HG03558 (cell line): ENCODE data around the gene DRAM1.
"Not testable (repeated sequence)": the region's sequence is repeated elsewhere in the genome, so short reads cannot be mapped to it uniquely, and the experiment has no call there.

ENCODE experiments used
- ATAC-seq: cut with Tn5 transposase; IDR thresholded peaks from one replicate; pipeline ENCODE4 v1.9.1; 2021; ENCODE audit warnings: moderate number of reproducible peaks; ENCODE audit not compliant: unreplicated experiment; ENCODE audit errors: extremely low read depth

Gene DRAM1, protein sequence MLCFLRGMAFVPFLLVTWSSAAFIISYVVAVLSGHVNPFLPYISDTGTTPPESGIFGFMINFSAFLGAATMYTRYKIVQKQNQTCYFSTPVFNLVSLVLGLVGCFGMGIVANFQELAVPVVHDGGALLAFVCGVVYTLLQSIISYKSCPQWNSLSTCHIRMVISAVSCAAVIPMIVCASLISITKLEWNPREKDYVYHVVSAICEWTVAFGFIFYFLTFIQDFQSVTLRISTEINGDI

GRCh38 chr12:101876861-101877805 is at the start of gene DRAM1:
Gene DRAM1 (plus strand): TSS chr12:101877580. CDS start chr12:101877790, 210 bp downstream.
- peak; percentile 53 for ATAC-seq

GRCh38 chr12:101828463-101829196 is 48.8 kb upstream of the DRAM1 start:
- no peak for ATAC-seq

DNA sequence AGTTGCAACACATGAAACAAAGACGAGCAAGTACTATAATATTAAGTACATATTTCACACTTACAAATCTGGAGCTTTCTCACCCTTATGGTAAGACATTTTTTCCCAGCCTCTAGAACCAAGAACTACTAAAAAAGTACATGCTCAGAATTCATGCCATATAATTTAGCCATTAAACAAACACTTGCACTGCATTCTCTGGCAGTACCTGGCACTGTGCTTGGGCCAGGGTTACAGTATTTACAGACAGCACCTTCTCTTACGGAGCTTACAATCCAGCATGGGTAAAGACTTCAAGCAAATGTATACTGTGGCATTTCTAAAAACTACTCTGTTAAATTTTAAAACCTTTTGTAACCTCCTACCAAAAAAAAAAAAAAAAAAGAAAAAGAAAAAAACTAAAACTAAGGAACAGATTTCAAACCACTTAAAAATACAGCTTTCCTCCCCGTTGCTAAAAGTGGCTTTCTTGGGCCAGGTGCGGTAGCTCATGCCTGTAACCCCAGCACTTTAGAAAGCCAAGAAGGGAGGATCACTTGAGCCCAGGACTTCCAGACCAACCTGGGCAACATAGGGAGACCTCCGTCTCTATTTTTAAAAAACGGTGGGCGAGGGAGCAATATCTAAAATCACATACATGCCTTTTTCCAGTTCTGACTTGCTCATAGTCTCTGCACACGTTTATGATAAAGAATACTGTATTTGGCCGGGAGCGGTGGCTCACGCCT is 47.6 kb upstream of the DRAM1 start:
- ATAC-seq, result no peak

DNA sequence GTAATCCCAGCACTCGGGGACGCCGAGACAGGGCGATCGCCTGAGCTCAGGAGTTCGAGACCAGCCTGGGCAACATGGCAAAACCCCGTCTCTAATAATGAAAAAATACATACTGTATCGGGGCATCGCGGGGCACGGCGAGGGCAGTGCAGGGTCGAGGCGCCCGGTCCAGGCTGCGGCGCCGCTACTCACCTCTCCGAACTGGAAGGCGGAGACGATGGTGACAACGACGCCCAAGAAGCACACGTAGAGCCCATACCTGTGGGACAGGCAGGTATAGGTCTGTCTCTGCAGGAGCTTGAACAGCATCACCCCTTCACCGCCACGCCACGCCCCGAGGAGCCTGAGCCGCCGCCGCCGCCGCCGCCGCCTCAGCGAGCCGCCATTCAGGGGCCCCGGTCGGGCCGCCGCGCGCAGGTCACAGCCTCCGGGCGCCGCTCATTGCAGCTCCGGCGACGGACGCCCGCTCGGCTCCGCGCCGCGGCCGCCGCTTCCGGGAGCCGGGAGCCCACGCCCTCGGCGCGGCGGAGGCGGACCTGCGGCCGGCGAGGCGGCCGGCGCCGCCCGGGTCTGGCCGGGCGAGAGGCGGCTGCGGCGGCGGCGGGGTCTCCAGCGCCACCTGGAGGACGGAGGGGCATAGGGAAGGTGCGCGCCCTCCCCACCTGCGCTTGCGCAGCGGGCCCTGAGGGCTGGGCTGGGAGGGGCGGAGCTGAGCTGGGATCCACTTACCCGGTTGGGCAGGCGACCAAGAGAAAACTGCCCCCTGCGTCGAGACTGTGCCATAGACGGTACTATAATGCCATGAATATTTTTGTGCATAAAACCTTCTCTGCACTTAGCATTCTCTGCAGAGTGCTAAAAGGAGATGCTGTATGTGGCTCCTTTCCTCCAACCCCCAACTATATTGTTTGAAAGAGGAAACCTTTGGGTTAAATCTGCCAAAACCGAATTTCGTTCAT is 46.7 kb upstream of the DRAM1 start, which contains the start of gene GNPTAB:
GNPTAB (minus strand) TSS at position 593 of the 959 bp plus-strand sequence; CDS start at position 309, 284 bp downstream.
- ATAC-seq, result peak; percentile 79

DNA sequence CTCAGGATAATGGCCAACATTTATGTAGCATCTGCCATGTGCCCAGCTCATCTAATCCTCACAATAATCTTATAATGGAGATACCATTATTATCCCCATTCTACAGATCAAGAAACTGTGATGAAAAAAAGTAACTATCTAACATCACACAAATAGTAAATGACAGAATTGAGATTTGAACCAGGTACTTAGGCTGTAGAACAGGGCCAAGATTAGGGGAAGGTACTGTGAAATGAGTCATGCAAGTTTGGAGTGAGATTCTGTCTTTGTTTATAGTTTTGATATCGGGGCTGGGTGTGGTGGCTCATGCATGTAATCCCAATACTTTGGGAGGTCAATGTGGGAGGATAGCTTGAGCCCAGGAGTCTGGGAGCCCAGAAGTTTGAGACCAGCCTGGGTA is 45.4 kb upstream of the DRAM1 start:
- no peak for ATAC-seq

DNA sequence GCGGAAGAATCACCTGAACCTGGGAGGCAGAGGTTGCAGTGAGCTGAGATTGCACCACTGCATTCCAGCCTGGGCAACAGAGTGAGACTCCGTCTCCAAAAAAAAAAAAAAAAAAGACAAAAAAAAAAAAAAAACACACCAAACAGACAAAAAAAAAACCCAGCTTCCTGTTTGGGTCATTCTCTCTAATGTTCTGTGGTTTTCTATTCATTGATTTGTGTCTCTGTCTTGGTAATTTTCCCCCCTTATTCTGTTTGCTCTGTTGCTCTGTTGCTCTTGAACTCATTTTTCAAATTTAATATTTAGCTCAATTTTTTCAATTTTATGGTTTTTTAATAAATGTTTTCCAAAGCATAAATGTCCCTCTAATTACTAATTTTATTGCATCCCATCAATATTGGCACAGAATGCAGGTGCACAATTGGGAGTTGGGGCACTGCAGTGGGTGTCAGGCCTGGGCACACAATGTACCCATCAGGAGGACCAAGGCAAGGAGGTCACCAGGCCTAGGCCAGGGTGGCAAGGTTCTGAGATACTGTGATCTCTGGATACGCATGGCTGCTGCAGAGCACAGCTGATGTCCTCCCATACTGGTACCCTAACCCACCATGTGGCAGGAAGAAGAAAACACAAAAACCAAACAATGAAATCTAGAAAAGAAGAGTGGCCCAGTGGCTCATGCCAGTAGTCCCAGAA is 38.6 kb upstream of the DRAM1 start:
- no peak for ATAC-seq

GRCh38 chr12:101839324-101840283 is 37.8 kb upstream of the DRAM1 start:
- ATAC-seq, result no peak

- no peak for ATAC-seq
Measured at GRCh38 chr12:101841069-101841468, 36.3 kb upstream of the DRAM1 start.

GRCh38 chr12:101845137-101845711 is 32.2 kb upstream of the DRAM1 start:
- no peak for ATAC-seq

DNA sequence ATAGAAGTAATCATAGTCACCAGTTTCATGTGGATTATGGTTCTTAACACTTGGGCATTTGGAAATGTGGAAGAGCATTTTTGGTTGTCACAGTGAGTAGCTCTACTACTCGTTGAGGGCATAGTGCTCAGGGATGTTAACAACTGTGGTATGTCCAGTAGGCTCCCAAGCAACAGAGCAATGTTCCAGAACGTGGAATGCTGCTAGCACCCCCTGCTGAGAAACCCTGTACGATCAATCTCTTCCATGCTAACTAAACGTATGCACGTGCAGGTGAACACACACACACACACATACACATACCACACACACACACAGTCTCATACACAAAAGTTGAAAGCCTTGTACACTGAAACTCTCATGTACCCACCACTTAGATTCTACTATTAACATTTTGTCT is 30.1 kb upstream of the DRAM1 start:
- no peak for ATAC-seq

DNA sequence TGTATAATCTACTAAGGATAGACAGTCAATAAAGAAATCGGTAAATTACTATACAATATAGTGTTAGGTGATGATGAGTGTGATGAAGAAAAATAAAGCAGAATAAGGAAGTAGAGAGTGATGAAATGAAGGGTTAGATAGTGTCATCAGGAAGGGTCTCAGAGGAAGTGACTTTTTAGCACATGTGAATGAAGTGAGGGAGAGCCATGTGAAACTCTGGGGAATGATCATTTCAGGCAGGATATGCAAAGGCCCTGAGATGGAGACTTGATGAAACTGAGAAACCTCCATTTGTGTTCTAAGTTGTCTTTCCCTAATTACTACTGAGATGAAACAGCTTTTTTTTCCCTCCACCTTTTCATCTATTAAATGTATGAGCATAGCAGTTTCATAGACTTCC is 27.2 kb upstream of the DRAM1 start:
- ATAC-seq, result peak; percentile 47

GRCh38 chr12:101852998-101853397 is 24.4 kb upstream of the DRAM1 start:
- no peak for ATAC-seq

DNA sequence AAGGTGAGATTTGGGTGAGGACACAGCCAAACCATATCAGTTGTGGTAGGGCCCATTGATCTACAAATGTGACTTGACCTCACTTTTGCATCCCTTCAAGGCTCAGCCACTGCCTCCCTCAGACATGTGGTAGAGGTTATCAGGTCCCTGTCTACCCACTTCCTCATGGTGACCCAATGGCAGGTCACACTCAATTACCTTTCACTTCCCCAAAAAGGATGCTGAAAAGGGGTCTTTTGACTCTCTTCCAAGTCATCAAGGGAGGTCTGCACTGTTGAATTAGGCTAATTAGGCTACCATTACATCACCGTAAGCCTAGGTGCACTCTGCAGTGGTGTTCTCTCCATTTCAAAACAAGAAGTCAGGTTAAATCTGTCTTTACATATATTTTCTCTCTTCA is 22.6 kb upstream of the DRAM1 start:
- no peak for ATAC-seq

DNA sequence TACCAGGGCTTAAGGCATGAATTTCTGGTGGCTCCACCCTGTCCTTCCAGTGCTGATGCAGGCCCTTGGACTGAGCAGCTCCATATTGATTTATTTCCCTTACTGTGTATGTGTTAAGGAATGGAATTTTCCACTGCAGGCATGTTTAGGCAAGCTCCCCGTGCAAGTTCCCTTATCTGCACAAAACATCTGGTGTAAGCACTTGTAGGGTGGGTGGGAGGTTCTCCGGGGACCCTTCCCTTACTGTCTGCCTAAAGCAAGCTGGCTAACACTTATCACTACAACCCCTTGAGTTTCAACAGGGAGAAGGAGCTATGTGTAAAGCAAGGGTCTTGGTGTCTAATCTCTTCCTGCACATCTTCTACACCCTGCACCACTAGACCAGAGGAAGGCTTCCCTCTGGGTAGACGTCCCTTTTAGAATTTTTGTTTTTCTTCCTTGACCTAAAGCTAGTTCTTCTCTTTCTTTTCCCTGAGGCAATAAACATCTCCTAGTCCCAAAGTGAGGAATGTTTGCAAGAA is 22.0 kb upstream of the DRAM1 start:
- ATAC-seq, result no peak

DNA sequence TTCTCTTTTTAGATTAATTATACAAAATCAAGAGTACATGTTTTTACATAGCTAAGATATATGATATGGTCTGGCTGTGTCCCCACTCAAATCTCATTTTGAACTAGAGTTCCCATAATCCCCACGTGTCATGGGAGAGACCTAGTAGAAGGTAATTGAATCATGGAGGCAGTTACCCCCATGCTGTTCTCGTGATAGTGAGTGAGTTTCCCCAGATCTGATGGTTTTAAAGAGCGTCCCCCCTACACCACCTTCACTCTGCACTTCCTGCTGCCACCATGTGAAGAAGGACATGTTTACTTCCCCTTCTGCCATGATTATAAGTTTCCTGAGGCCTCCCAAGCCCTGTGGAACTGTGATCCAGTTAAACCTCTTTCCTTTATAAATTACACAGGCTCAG is 21.4 kb upstream of the DRAM1 start:
- no peak for ATAC-seq

GRCh38 chr12:101856614-101857013 is 20.8 kb upstream of the DRAM1 start:
- ATAC-seq, result not testable (repeated sequence)
